ENCODE results near the gene SGK1. TPM values are rescaled to one million over a fixed set of nuclear protein-coding genes. Genes with fewer than 3 reads are reported as not detected.
"Not testable (repeated sequence)": the region's sequence is repeated elsewhere in the genome, so short reads cannot be mapped to it uniquely, and the experiment has no call there.

The SGK1 gene
- polyA plus RNA-seq, 3 donors = 71.1 to 181 (median 110) TPM

GRCh38 chr6:134331256-134331655, 13.3 kb upstream of the SGK1 start:
- WGBS, 3 donors = 95 to 97% (median 95%) methylated on average over 2 of the region's 2 CpGs
- no peak overlapping the region for H3K27ac ChIP-seq (ENCODE audit: low read depth, low read length)

- WGBS, 3 donors = 96 to 97% (median 97%) methylated on average over 1 of the region's 1 CpG
- H3K27ac ChIP-seq (ENCODE audit: low read depth, low read length) = no peak overlapping the region
These were observed 12.6 kb upstream of the SGK1 start for GRCh38 chr6:134330555-134330954.

GRCh38 chr6:134328792-134329191, 10.9 kb upstream of the SGK1 start:
- 44 to 93% (median 69%) methylated on average over 2 of the region's 2 CpGs for WGBS, 3 donors
- no peak overlapping the region for H3K27ac ChIP-seq (ENCODE audit: low read depth, low read length)

- no peak overlapping the region for H3K27ac ChIP-seq (ENCODE audit: low read depth, low read length)
- WGBS, 3 donors = 90 to 95% (median 93%) methylated on average over 2 of the region's 2 CpGs
These were observed 10.2 kb upstream of the SGK1 start for GRCh38 chr6:134328138-134328537.

- H3K27ac ChIP-seq (ENCODE audit: low read depth, low read length) = not testable (repeated sequence)
- 93 to 98% (median 95%) methylated on average over 4 of the region's 4 CpGs for WGBS, 3 donors
These were observed 8.3 kb upstream of the SGK1 start for GRCh38 chr6:134326192-134326591.

- WGBS, 3 donors = 94 to 99% (median 98%) methylated on average over 4 of the region's 4 CpGs
These were observed 6.9 kb upstream of the SGK1 start for GRCh38 chr6:134324766-134325165.

GRCh38 chr6:134324141-134324540, 6.2 kb upstream of the SGK1 start:
- WGBS, 3 donors = 49 to 77% (median 68%) methylated on average over 5 of the region's 5 CpGs

More at GRCh38 chr6:134324766-134325165, 6.9 kb upstream of the SGK1 start:
- H3K27ac ChIP-seq (ENCODE audit: low read depth, low read length) = no peak overlapping the region

GRCh38 chr6:134323698-134324097, 5.8 kb upstream of the SGK1 start:
- WGBS, 3 donors = 94 to 97% (median 95%) methylated on average over 2 of the region's 2 CpGs
- H3K27ac ChIP-seq (ENCODE audit: low read depth, low read length) = no peak overlapping the region

More at GRCh38 chr6:134324141-134324540, 6.2 kb upstream of the SGK1 start:
- no peak overlapping the region for H3K27ac ChIP-seq (ENCODE audit: low read depth, low read length)

GRCh38 chr6:134323294-134323693, 5.4 kb upstream of the SGK1 start:
- 73 to 96% (median 91%) methylated on average over 1 of the region's 1 CpG for WGBS, 3 donors
- H3K27ac ChIP-seq (ENCODE audit: low read depth, low read length) = no peak overlapping the region

GRCh38 chr6:134322216-134322615, 4.3 kb upstream of the SGK1 start:
- 82 to 83% (median 83%) methylated on average over 2 of the region's 2 CpGs for WGBS, 3 donors
- no peak overlapping the region for H3K27ac ChIP-seq (ENCODE audit: low read depth, low read length)

GRCh38 chr6:134321246-134321645, 3.3 kb upstream of the SGK1 start:
- no peak overlapping the region for H3K27ac ChIP-seq (ENCODE audit: low read depth, low read length)
- WGBS, 3 donors = 82 to 89% (median 85%) methylated on average over 3 of the region's 3 CpGs

- 50 to 88% (median 80%) methylated on average over 2 of the region's 2 CpGs for WGBS, 3 donors
- H3K27ac ChIP-seq (ENCODE audit: low read depth, low read length) = not testable (repeated sequence)
These were observed 1.8 kb upstream of the SGK1 start for GRCh38 chr6:134319686-134320085.

- no peak overlapping the region for H3K27ac ChIP-seq (ENCODE audit: low read depth, low read length)
- WGBS, 3 donors = 95 to 98% (median 97%) methylated on average over 1 of the region's 1 CpG
These were observed 1.0 kb upstream of the SGK1 start for GRCh38 chr6:134318974-134319281.

GRCh38 chr6:134318236-134318973, 493 bp upstream of the SGK1 start:
- WGBS, 3 donors = 25 to 36% (median 30%) methylated on average over 8 of the region's 8 CpGs
- H3K27ac ChIP-seq (ENCODE audit: low read depth, low read length) = no peak overlapping the region

- no peak overlapping the region for H3K27ac ChIP-seq (ENCODE audit: low read depth, low read length)
- 55 to 71% (median 62%) methylated on average over 6 of the region's 6 CpGs for WGBS, 3 donors
These were observed 1.0 kb downstream of the SGK1 start for GRCh38 chr6:134316733-134317431.

GRCh38 chr6:134315974-134316441, 1.9 kb downstream of the SGK1 start:
- WGBS, 3 donors = 93 to 97% (median 96%) methylated on average over 2 of the region's 2 CpGs
- no peak overlapping the region for H3K27ac ChIP-seq (ENCODE audit: low read depth, low read length)

GRCh38 chr6:134315189-134315588, 2.7 kb downstream of the SGK1 start:
- H3K27ac ChIP-seq (ENCODE audit: low read depth, low read length) = no peak overlapping the region
- 89 to 92% (median 90%) methylated on average over 1 of the region's 1 CpG for WGBS, 3 donors

- no peak overlapping the region for H3K27ac ChIP-seq (ENCODE audit: low read depth, low read length)
- 86 to 92% (median 89%) methylated on average over 4 of the region's 4 CpGs for WGBS, 3 donors
These were observed 3.7 kb downstream of the SGK1 start for GRCh38 chr6:134314006-134314821.

GRCh38 chr6:134312038-134312660, 5.8 kb downstream of the SGK1 start:
- WGBS, 3 donors = 84 to 91% (median 87%) methylated on average over 7 of the region's 7 CpGs
- H3K27ac ChIP-seq (ENCODE audit: low read depth, low read length) = no peak overlapping the region
